Eye (tissue), 1 donor: ENCODE results near the gene PTPRE.
A peak's percentile ranks its signal among the peaks of the same experiment; 100 is the strongest.
"Not testable (repeated sequence)": the region's sequence is repeated elsewhere in the genome, so short reads cannot be mapped to it uniquely, and the experiment has no call there.

ENCODE experiments used
- DNase-seq: peaks from one replicate; pipeline ENCODE4 v3.0.0-alpha.2; 2015

The PTPRE gene

DNA sequence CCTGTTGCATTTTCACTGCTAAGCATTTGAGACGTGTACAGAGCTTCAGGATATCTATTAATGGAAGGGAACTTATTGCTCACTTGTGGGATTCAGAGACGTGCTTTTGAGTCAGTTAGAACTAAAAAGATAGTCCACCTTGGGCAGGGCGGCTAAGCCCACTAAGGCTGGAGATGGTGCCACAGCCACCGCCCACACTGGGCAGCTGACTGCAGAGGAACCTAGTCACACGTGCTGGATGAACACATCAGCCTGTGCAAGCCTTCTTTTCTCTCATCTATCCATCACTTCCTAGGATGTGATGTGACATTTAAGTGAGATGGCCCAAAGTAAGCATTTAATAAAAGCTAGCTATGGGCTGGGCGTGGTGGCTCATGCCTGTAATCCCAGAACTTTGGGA is 78.0 kb downstream of the PTPRE start:
- no peak for DNase-seq

DNA sequence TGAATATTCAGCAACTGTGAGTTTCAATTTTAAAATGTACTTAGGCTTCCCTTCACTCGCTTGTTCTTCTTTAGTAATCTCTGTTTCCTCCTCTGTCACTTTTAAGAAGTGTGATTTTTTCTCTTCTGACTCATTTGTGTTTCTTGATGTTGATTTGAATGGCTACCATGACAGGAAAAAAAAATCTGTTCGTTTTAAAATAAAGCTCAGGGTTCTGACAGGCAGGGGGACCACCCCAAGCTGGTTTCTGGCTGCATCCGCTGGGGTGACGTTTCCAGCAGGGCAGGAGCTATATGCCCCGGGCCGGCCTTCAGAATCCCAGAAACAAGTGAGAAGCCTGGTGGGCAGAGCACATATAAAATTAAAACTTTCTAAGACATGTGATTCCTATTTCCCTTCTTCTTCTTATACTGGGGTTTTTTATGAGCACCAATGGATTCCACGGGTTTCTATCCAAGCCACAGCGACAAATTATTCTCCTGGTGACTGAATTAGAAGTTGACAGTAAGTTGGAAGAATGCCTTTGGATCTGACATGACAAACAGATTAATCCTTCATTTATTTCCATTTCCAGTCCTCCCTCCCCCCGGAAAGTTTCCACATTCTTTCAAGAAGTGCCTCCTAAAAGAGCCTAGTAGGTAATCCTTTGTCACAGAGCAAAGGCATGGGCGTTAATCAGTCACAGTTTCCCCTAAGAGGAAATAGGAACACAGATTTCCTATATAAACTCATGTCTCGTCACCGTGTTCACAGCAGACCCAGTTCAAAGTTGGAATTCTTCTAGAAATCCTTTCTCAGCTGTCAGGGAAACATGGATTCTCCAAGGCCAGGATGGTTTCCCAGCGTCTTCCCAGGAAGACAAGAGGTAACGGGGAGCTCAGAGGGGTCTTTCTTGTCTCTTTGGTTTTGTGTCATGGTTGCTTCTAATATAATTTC is 79.9 kb downstream of the PTPRE start:
- no peak for DNase-seq

DNA sequence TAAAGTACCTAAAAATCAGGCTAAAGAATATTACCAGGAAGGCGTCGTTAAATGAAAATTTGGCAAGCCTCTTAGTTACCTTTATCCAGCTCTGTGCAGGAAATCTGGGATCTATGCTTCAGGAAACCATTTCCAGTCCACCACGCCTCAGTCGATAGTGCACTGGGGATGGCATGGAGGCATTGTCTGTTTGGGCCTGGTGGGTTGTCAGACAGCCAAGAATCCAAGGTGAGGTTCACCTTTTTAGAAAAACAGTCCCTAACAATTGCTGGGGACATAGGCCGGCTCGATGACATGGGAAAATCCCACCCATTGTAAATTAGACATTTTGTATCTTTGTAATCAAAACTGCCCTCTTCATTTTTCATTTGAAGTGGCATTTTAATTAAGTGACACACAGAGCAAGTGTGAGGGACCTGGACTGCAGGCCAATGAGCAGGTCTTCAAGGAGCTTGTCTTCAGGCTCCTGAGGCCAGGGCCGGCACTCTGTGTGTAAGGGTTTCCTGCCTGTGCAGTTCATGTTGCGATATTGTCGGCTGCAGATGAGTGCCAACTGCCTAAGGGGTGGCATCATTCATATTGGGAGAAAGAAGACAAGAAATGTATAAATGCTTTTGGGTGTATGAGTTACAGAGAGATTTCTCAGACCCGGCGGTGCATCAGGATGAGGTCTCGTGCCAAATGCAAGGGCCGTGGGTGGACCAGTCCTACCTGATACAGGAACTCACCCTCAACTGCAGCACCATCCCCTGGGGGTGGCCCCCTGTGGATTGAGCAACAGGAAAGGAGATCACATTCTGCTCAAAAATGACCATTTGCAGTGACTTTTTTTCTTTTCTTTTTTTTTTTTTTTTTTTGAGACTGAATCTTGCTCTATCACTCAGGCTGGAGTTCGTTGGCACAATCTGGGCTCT is 80.8 kb downstream of the PTPRE start:
- DNase-seq = no peak

DNA sequence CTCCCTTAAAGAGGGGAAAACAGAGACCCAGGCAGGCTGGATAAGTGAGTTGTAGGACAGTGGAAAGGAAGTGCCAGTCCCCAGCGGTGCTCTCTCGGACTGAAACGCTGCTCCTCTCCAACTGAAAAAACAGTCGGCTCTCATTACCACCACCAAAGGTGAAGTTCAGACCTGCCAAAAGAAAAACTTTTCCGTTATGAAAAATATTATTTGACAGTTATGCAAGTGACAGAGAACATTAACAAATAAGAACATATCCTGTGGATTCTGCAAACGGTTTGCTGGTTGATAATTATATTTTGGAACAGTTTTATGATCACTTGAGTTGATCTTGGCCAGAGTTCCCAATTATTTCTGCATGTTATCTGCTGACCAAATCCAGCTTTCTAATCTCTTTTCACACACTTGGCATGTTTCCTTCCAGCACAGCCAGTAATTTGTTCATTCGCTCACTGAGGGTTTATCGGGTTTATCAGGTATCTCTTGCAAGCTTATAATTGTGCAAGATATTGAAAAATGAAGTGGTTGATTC is 82.6 kb downstream of the PTPRE start:
- no peak for DNase-seq

DNA sequence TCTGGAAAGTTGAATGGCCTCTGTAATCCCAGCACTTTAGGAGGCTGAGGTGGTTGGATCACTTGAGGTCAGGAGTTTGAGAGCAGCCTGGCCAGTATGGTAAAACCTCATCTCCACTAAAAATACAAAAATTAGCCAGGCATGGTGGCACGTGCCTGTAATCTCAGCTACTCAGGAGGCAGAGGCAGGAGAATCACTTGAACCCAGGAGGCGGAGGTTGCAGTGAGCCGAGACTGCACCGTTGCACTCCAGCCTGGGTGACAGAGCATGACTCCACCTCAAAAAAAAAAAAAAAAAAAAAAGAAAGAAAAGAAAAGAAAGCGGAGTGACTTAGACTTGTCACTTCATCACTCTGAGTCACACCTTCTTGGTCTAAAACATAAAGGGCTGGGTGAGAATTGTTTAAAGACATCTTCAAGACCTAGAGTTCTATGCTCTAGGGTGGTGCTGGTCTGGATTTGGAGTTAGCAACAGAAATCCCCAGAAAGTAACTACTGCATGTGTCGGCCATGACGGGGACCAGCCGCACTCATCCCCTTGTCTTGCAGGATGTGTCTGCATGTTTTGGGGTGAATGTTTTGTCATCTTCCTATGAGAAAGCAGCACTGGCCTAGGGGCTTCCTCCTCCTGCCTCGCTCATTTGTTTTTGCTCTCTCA is 83.4 kb downstream of the PTPRE start:
- DNase-seq = not testable (repeated sequence)

DNA sequence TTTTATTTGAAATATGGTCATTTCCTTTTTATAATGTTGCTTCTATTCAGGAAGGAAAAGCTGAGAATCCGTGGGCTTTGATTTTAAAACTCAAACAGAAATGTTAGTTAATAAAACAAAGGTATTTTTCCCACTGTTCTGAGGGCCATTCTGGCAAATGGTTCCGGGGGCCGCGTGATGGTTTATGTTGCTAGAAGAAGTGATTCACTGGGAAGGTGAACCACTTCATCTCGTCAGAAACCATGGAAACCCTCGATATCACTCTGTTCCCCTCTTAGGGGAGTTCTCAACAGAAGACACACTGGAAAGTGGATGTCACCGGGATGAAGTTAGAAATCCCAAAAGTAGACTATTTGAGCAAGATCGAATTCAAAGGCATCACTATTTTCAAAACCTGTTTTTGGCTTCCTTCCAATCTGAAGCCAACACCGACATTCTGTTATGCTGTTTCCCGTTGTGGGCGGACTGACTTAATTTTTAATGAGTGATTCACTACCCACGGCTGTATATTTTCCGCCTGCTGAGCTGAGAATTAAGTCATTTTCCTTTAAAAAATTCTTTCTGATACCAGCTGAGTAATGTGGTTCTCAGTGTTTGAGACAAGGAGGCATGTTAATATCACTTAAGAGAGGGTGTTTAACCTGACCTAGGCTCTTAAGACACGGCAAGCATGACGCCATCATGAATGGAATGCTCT is 84.1 kb downstream of the PTPRE start:
- DNase-seq = peak; percentile 65

DNA sequence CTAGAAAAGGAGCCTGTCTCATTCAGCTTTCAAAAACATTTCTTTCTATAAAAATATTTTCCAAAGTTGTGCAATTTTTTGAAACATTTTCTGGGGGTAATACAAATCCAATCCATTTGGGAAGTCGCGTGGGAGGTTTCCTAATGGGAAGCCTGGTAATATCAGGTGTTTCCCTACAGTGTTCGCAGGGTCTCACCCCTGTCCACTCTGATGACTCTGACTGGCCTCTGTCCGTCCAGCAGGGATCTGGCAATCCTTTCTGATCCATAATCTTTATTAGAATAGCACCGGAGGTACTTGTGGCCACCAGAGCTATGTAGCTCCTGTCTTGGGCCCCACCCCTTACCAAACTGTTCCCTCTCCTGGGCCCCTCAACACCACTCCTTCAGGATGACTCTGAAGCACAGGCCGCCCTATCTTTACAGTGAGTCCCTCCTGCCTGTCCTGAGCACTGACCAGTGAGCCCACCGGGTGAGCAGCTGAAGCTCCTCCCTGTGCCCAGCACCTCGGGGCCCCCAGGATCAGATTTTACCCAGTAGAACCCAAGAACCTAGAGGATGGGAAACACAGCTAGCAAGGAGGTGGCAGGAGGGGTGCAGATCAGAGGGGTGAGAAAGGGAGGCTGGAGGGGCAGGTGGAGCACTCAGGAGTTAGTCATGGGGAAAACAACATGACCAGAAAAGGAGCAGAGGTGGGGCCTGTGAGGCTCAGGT is 84.8 kb downstream of the PTPRE start:
- DNase-seq = no peak

DNA sequence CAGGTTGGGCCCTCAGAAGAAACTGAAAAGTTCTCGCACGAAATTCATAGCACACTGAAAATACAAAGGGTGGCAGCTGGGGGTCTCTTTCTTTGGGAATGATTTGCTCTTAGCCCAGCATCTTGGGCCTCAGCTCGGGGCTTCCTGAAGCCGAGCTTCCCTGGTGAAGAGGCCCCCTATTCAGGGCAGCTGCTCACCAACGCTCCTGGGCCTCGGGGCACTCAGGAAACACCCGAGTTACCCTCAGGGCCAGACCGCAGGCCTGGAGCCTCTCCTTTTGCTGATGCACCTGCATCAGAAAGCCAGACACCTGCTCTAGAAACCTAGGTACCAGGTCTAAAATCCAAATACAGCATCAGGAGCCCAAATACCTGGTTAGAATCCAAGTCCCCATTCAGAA is 85.5 kb downstream of the PTPRE start:
- DNase-seq = no peak

DNA sequence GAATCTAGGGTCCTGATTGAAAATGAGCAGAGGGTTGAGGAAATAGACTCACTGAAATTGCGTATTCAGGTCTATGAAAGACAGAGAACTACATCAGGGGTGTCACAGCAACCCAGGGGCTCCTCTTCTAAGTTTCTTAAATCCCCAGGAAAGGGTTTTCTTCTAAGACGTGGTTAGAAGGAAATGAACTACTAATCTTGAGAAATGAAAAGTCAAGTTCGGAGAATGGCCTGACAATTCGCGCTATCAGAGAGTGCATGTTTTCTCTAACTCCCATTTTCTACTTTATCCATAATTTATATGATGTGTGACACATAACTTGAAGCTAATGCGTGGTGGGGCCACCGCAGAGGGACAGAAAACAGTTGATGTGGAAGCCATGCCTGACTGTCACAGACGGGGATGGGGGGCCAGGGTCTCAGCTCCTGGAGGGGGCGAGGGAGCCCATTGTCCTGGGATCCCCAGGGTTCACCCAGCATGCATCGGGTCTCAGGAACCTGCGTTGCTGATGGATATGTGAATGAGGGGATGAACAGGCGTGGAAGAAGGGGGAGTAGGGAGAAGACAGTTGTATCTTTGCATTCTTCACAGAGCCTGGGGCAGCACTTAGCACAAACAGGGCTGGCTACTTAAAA is 86.3 kb downstream of the PTPRE start:
- DNase-seq = peak; percentile 81

DNA sequence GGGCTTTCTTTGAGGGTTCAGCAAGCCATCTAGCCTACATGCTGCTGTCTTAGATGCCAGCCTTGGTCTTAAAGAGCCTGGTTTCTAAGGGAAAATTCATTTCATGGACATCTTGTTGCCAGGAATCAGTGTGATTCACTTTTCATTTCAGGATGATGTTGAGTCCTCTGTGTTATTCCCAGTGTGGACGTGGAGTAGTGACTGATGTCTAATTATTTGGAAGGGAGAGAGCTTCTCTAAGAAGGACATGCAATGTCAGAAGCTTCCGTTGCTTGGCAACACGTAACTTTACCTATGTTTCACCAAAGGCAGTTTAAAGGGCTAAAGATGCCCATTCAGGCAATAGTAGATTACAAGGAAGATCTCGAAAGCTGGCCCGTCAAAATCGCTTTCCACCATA is 89.0 kb downstream of the PTPRE start:
- DNase-seq = no peak

DNA sequence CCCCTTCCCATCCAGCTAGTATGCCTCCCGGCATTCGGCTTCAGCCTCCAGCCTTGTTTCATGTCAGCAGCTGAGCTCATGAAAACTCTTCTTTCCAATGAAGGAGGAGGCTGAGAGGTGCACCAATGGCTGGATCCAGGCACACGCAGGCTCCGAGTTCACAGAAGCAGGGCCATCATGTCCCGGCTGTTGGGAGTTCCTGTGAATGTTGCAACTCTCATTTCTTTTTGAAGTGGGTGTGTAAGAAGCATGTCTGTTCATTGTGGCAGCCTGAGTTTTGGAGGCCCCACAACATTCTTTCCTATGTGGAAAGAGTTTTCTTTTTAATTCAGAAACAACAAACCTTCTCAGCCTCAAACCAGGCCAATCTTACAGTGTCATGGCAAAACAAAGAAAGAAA is 89.7 kb downstream of the PTPRE start:
- DNase-seq = no peak

DNA sequence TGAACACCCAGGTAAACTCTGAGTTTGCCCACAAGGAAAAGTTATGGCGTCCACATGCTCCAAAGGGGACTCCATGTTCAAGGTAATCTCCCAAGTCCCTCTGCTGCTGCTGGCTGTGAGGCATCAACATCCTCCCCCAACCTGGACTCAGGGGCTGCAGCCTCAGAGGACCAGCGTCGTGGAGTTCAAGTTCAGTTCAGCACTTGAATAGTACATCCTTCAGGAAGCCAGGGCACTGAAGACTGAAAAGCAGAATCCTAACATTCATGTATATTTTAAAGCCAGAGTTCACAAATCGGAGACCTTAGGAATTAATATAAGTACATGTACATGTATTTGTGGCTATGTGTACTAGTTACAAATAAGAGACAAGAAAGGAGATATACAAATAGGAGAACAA is 90.4 kb downstream of the PTPRE start:
- peak; percentile 62 for DNase-seq

DNA sequence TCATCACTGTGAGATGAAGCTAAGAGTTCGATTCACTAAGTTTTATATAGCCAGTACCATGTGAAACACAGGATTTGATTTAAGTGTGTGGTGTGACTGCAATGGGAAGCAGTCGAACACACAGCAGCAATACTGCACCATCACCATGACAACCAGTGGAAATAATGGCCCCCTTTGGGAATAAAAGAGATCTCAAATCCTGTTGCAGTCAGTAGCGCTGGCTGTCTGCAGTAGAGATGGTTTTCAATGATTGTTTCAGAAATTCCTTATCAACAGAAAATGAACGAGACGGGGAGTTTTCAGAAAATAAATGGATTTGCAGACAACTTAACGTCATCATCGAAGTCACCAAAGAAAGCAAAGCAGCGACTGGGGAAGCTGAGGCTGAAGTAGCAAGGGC is 91.0 kb downstream of the PTPRE start:
- peak; percentile 84 for DNase-seq

DNA sequence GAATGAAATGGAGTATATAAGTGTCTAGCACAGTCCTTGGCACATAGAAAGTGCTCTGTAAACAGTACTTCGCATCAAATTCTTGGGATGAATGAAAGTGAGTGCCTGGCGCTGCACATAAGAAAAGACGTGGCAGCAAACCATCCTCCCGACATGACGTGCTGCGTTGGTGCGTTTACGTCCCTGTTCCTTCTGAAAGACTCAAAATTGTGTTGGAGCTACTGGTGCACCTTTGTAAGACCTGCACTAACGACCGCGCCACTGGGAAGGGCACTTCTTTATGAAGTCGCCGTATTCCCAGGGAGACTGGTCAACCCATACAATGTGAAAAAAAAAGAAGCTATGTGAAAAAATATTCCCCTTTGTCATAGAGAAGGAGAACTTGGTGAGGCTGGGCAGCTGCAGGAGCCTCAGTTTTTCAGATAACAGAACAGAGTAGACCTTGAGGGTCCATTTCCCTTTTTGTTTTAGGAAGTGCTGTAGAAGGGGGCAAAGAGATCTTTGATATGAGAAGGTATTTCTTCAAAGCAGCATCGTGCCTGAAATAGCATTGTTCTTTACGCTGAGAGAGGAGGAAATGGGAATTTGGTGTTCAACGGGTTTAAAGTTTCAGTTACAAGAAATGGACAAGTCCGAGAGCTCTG is 91.7 kb downstream of the PTPRE start:
- no peak for DNase-seq

DNA sequence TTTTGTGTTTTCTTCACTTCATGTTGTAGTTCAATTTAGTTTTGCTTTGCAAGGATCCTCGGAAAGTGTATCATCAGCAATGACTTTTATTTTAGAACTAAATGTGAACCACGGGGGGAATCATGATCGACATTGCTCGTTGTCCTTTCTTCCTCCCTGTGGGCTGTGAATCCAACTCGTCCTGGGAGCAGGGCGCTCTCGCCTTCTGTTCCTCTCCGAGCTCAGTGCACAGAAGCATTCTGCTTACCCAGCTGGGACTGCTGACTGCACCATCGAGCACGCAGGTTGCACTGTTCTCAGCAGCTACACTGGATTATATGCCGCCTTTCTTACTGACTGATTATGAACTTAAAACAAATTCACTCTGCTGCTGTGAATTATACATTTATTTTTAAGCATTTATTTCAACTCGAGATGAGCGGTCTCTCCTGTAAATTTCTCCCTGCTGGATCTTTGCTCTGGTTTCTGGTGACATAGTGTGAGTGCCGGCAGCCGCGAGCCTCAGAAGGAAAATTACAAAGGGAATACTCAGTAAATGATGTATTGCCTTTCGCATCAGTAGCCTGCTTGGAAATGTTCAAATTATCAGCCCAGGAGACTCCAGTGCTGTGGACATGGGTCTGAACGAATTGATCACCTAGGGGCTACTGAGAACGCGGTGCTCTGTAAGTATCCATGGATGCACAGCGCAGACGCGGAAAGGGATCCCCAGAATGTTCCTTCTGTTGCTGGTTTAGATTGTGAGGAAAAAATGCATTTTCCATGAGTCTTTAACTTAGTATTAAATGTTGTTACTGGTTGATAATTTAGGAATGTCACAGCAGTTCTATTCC is 92.6 kb downstream of the PTPRE start:
- peak; percentile 52 for DNase-seq

DNA sequence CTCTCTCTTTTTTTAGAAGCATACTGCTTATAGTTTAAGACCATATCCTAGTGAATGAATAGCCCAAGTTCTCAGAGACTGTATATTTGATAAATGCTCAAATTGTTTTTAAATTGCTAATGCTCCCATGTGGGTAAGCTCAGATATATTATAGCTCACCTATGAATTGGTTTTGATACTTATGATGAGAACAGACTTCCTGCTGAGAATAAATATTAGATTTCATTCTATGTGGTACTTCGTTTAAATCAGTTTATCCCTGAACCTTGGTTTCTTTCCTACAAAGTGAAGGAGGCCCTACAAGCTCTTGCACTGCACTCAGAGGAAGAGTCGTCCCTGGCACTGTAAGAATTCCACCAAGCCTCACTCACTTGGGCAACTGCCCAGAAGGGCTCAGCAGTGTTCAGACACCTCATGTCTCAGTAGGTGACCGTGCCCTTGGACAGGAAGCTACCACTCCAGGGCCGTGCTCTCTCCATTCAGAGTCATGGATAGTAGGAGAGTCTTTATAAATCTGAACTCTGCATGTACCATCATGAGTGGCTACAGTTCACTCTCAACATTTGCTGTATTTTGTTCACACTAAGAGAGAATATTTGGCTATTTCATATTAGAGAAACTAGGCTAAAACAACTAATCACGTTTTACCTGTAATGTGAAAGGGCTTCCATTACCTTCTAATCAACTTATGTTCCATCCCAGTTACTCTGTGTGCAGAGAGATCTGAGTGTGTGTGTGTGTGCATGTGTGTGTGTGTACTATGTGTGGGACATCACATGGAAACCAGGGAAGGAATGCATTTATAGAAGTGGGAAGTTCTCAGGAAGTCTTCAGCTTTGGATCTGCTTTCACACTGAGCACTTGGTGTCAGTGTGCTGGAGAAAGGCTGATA is 93.8 kb downstream of the PTPRE start:
- DNase-seq = no peak

DNA sequence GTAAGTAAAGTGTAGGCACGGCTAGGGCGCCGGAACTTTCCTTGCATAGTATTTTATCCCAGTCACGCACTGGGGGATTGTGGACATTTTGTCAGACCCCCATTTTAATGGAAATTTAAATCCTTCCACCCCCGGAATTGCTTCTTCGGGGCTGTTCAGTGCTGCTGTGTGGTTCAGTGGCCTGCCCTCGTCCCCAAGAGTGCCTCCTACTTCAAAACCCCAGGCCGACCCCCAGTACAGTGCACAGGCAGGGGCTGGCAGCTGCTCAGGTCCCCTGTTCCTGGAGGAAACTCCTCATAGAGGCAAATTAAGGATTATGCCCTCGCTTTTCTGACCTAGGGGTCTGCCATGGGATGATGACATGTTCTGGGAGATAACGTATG is 94.5 kb downstream of the PTPRE start:
- DNase-seq = no peak

DNA sequence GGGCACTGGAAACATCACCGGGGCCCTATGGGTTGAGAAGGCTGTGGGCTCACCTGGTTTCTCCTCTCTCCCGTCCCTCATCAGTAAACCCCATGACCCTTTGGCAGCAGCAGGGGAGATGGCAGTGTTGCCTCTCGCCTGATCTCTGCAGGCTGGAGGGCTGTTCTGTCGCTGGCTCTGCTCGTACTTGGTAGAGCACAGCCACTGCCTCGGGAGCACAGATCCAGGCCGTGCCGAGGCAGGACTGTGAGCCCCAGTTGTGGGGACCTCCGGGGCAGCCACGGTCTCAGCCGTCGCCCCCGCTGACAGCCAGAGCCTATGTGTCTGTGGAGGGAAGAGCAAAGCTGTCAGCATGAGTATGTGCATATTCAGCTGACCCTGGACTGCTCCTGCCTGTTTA is 94.9 kb downstream of the PTPRE start:
- no peak for DNase-seq

DNA sequence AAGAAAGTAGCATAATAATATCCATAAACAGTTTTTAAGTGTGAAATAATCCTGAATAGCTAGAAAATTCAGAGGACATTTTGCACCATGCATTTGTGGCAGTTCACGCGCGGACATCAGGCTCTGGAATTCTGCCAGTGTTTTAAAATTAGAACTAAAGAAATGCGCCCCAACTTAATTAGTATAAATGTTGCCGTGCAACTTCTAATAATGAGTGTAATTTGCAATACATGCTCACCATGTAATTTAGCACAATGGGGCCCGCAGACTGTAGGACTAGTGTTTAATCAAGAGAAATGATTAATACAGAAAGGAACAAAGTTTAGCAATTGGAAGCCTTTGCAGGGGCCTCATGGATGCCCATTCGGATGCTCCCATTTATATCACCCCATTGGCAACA is 96.6 kb downstream of the PTPRE start:
- no peak for DNase-seq
